Neural cell (in vitro differentiated cells): Measurements from ENCODE around the gene CARMIL1. TPM values are rescaled to one million over a fixed set of nuclear protein-coding genes. Genes with fewer than 3 reads are reported as not detected.
"Not testable (repeated sequence)": the region's sequence is repeated elsewhere in the genome, so short reads cannot be mapped to it uniquely, and the experiment has no call there.

Source experiments
- H2AFZ ChIP-seq: fragments of 200-600, 300-800 bp; sonication (generic), shearing (Covaris generic); 2 replicates; pipeline ENCODE4 v1.6.0; 2014; ENCODE audit warnings: low read depth, mild to moderate bottlenecking, antibody characterized with exemption, low read length, moderate library complexity
- H3F3A ChIP-seq: fragments of 200-600 bp; shearing (Covaris generic); 2 replicates; pipeline ENCODE4 v1.6.1; 2016; ENCODE audit warnings: mild to moderate bottlenecking, moderate library complexity, mixed read lengths, antibody characterized with exemption, low read length; ENCODE audit not compliant: insufficient read depth, poor library complexity, severe bottlenecking
- H3K27ac ChIP-seq: fragments of 200-600, 300-800 bp; sonication (generic), shearing (Covaris generic); 2 replicates; pipeline ENCODE4 v1.5.1; 2014; ENCODE audit warnings: mild to moderate bottlenecking, low read length, moderate library complexity
- H3K27me3 ChIP-seq: fragments of 300-800, 200-600 bp; sonication (generic), shearing (Covaris generic); 2 replicates; pipeline ENCODE4 v1.6.0; 2014; ENCODE audit warnings: mild to moderate bottlenecking, low read depth, low read length, moderate library complexity; ENCODE audit not compliant: insufficient read depth
- H3K36me3 ChIP-seq: fragments of 300-800, 200-600 bp; sonication (generic), shearing (Covaris generic); 2 replicates; pipeline ENCODE4 v1.5.1; 2014; ENCODE audit warnings: mild to moderate bottlenecking, antibody characterized with exemption, low read length, moderate library complexity; ENCODE audit not compliant: insufficient read depth
- H3K4me2 ChIP-seq: fragments of 300-800, 200-600 bp; sonication (generic), shearing (Covaris generic); 2 replicates; pipeline ENCODE4 v1.6.0; 2014; ENCODE audit warnings: mild to moderate bottlenecking, low read length
- H3K4me3 ChIP-seq: fragments of 300-800, 200-600 bp; sonication (generic), shearing (Covaris generic); 2 replicates; pipeline ENCODE4 v1.5.1; 2014; ENCODE audit warnings: mild to moderate bottlenecking, low read length, moderate library complexity
- H3K79me2 ChIP-seq: fragments of 200-600 bp; shearing (Covaris generic); replicated peaks from 2 replicates; pipeline ENCODE4 v1.6.0; 2014; ENCODE audit warnings: mild to moderate bottlenecking, low read length, moderate library complexity; ENCODE audit not compliant: insufficient read depth
- H3K9ac ChIP-seq: fragments of 300-800, 200-600 bp; sonication (generic), shearing (Covaris generic); 2 replicates; pipeline ENCODE4 v1.6.1; 2016; ENCODE audit warnings: mild to moderate bottlenecking, low read length, mixed read lengths
- H3K9me2 ChIP-seq: fragments of 200-600 bp; shearing (Covaris generic); 2 replicates; pipeline ENCODE4 v1.6.1; 2016; ENCODE audit warnings: mild to moderate bottlenecking, low read length, mixed read lengths; ENCODE audit not compliant: insufficient read depth
- H3K9me3 ChIP-seq: fragments of 200-600, 300-800 bp; sonication (generic), shearing (Covaris generic); 2 replicates; pipeline ENCODE4 v1.6.1; 2016; ENCODE audit warnings: mild to moderate bottlenecking, mixed run types, low read length, moderate library complexity, mixed read lengths
- H4K20me1 ChIP-seq: fragments of 200-600 bp; shearing (Covaris generic); 2 replicates; pipeline ENCODE4 v1.6.1; 2016; ENCODE audit warnings: mild to moderate bottlenecking, mixed run types; ENCODE audit not compliant: insufficient read depth
- CTCF ChIP-seq: fragments of 450-650 bp; IDR thresholded peaks from 2 replicates; pipeline ENCODE4 v1.5.1; 2014; ENCODE audit warnings: antibody characterized with exemption, mild to moderate bottlenecking, moderate library complexity; ENCODE audit not compliant: poor library complexity, severe bottlenecking
- EP300 ChIP-seq: fragments of 450-650 bp; conservative IDR thresholded peaks from 2 replicates; pipeline ENCODE4 v1.6.1; 2014; ENCODE audit warnings: antibody characterized with exemption, mild to moderate bottlenecking, moderate library complexity; ENCODE audit not compliant: poor library complexity, severe bottlenecking
- EZH2 ChIP-seq: fragments of 200-600, 300-800 bp; shearing (Covaris generic), sonication (generic); IDR thresholded peaks from 2 replicates; pipeline ENCODE4 v1.6.1; 2014; ENCODE audit warnings: antibody characterized with exemption, low read length, borderline replicate concordance, mild to moderate bottlenecking; ENCODE audit not compliant: insufficient read depth, poor library complexity, severe bottlenecking
- MXI1 ChIP-seq: fragments of 450-650 bp; conservative IDR thresholded peaks from 2 replicates; pipeline ENCODE4 v1.6.1; 2014; ENCODE audit warnings: antibody characterized with exemption, mild to moderate bottlenecking; ENCODE audit not compliant: poor library complexity, severe bottlenecking
- POLR2AphosphoS5 ChIP-seq: IDR thresholded peaks from 2 replicates; pipeline ENCODE4 v1.6.1; 2012
- RAD21 ChIP-seq: fragments of 450-650 bp; conservative IDR thresholded peaks from 2 replicates; pipeline ENCODE4 v1.6.1; 2014; ENCODE audit warnings: antibody characterized with exemption, mild to moderate bottlenecking, moderate library complexity
- REST ChIP-seq: IDR thresholded peaks from 2 replicates; pipeline ENCODE4 v1.6.1; 2012; ENCODE audit warnings: borderline replicate concordance
- SMC3 ChIP-seq: fragments of 450-650 bp; conservative IDR thresholded peaks from 2 replicates; pipeline ENCODE4 v1.6.1; 2014; ENCODE audit warnings: antibody characterized with exemption, mild to moderate bottlenecking, moderate library complexity; ENCODE audit not compliant: poor library complexity
- TAF1 ChIP-seq: IDR thresholded peaks from 2 replicates; pipeline ENCODE4 v1.6.1; 2012; ENCODE audit warnings: low read depth
- polyA plus RNA-seq: library from polyadenylated mRNA; depleted of rRNA; stranded (reverse); fragments of >200 nt; gene quantifications from 2 replicates; pipeline ENCODE4 v1.2.3, GENCODE V29; 2014

The CARMIL1 gene
- polyA plus RNA-seq, 1 donor from 2014 or later, result 5.3 TPM

- Histone ChIP-seq H3K9me2 (no peaks in the 10 kb centered on the region), H3K9me3 (no peaks in the 10 kb centered on the region), H3F3A (no peaks in the 10 kb centered on the region), H3K4me2 (no peak overlapping the region), H3K27me3 (no peaks in the 10 kb centered on the region), H3K27ac (no peak overlapping the region), H2AFZ (no peak overlapping the region), H3K36me3 (no peaks in the 10 kb centered on the region), H3K9ac (no peak overlapping the region), H3K79me2 (no peaks in the 10 kb centered on the region), H4K20me1 (no peaks in the 10 kb centered on the region), H3K4me3 (no peak overlapping the region)
- TF ChIP-seq RAD21, result no peak
Observed at GRCh38 chr6:25375125-25375524, 96.0 kb downstream of the CARMIL1 start.

GRCh38 chr6:25377664-25378063 lies 98.5 kb downstream of the CARMIL1 start:
- Histone ChIP-seq H3K4me2 (no peak overlapping the region), H3K36me3 (no peaks in the 10 kb centered on the region), H3K9me2 (no peaks in the 10 kb centered on the region), H3K27ac (no peak overlapping the region), H3K4me3 (no peak overlapping the region), H4K20me1 (no peaks in the 10 kb centered on the region), H3K79me2 (no peaks in the 10 kb centered on the region), H2AFZ (no peak overlapping the region), H3K9me3 (no peaks in the 10 kb centered on the region), H3K9ac (no peak overlapping the region), H3F3A (no peaks in the 10 kb centered on the region), H3K27me3 (no peaks in the 10 kb centered on the region)
- TF ChIP-seq CTCF (no peak), EZH2 (no peak), EP300 (no peak), POLR2AphosphoS5 (no peak), SMC3 (no peak), MXI1 (no peak), TAF1 (no peak)

GRCh38 chr6:25381077-25381476 lies 101.9 kb downstream of the CARMIL1 start:
- Histone ChIP-seq H3K27ac (no peak overlapping the region), H2AFZ (no peak overlapping the region), H4K20me1 (no peaks in the 10 kb centered on the region), H3K4me3 (no peak overlapping the region), H3K4me2 (no peak overlapping the region), H3K27me3 (no peaks in the 10 kb centered on the region), H3K79me2 (no peaks in the 10 kb centered on the region), H3F3A (no peaks in the 10 kb centered on the region), H3K9me3 (no peaks in the 10 kb centered on the region), H3K36me3 (no peaks in the 10 kb centered on the region), H3K9ac (no peak overlapping the region), H3K9me2 (no peaks in the 10 kb centered on the region)
- TF ChIP-seq CTCF, result no peak
- TF ChIP-seq POLR2AphosphoS5, result no peak
- no peak for TF ChIP-seq EP300
- TF ChIP-seq EZH2, result no peak
- no peak for TF ChIP-seq SMC3
- no peak for TF ChIP-seq MXI1
- no peak for TF ChIP-seq REST
- no peak for TF ChIP-seq RAD21
- no peak for TF ChIP-seq TAF1

- H2AFZ ChIP-seq, H3K4me3 ChIP-seq, H3K36me3 ChIP-seq, H3K9ac ChIP-seq, H3K4me2 ChIP-seq, H3K9me2 ChIP-seq, H3K27ac ChIP-seq, H4K20me1 ChIP-seq, H3K27me3 ChIP-seq, H3K9me3 ChIP-seq, H3K79me2 ChIP-seq, H3F3A ChIP-seq: not testable (repeated sequence)
Observed at GRCh38 chr6:25382476-25382875, 103.3 kb downstream of the CARMIL1 start.
